Measurements from ENCODE around the gene KCNJ18. TPM values are rescaled to one million over a fixed set of nuclear protein-coding genes. Genes with fewer than 3 reads are reported as not detected.
"Not testable (repeated sequence)": the region's sequence is repeated elsewhere in the genome, so short reads cannot be mapped to it uniquely, and the experiment has no call there.

Gene KCNJ18
- total and polyA plus RNA-seq, 4 donors = not detected

GRCh38 chr17:21738877-21739474 lies 46.7 kb downstream of the KCNJ18 start:
- WGBS, 2 donors = 69 to 73% methylated on average over 3 to 4 of the region's 8 CpGs
- H3K36me3 ChIP-seq (ENCODE audit: control insufficient read depth in 4 of 4, insufficient read depth in 4 of 4, low read length in 4 of 4); H3K27ac ChIP-seq (ENCODE audit: low read depth in 1 of 2, low read length in 1 of 2): not testable (repeated sequence)

GRCh38 chr17:21739485-21739884 lies 47.2 kb downstream of the KCNJ18 start:
- H3K4me1 ChIP-seq (ENCODE audit: control insufficient read depth in 5 of 5, insufficient read depth in 5 of 5, low read length in 5 of 5); H3K27ac ChIP-seq (ENCODE audit: low read depth in 1 of 2, low read length in 1 of 2); H3K4me3 ChIP-seq; ATAC-seq (ENCODE audit: insufficient read depth, low FRiP score); H3K9me3 ChIP-seq (ENCODE audit: control insufficient read depth in 4 of 4, insufficient read depth in 3 of 4, low read length in 3 of 4); H3K27me3 ChIP-seq (ENCODE audit: control insufficient read depth in 3 of 3, insufficient read depth in 3 of 3, low read length in 2 of 3); H3K9ac ChIP-seq (ENCODE audit: insufficient read depth in 1 of 2, low read length in 2 of 2); H3K36me3 ChIP-seq (ENCODE audit: control insufficient read depth in 4 of 4, insufficient read depth in 4 of 4, low read length in 4 of 4); DNase-seq: not testable (repeated sequence)
- 68 to 69% methylated on average over 4 of the region's 7 CpGs for WGBS, 2 donors

More at GRCh38 chr17:21738877-21739474, 46.7 kb downstream of the KCNJ18 start:
- H3K27me3 ChIP-seq (ENCODE audit: control insufficient read depth in 3 of 3, insufficient read depth in 3 of 3, low read length in 2 of 3); H3K4me1 ChIP-seq (ENCODE audit: control insufficient read depth in 5 of 5, insufficient read depth in 5 of 5, low read length in 5 of 5); ATAC-seq (ENCODE audit: insufficient read depth, low FRiP score); H3K4me3 ChIP-seq; H3K9ac ChIP-seq (ENCODE audit: insufficient read depth in 1 of 2, low read length in 2 of 2); DNase-seq; H3K9me3 ChIP-seq (ENCODE audit: control insufficient read depth in 4 of 4, insufficient read depth in 3 of 4, low read length in 3 of 4): not testable (repeated sequence)

- H3K27me3 ChIP-seq (ENCODE audit: control insufficient read depth in 3 of 3, insufficient read depth in 3 of 3, low read length in 2 of 3); H3K27ac ChIP-seq (ENCODE audit: low read depth in 1 of 2, low read length in 1 of 2); H3K9me3 ChIP-seq (ENCODE audit: control insufficient read depth in 4 of 4, insufficient read depth in 3 of 4, low read length in 3 of 4); DNase-seq; H3K4me1 ChIP-seq (ENCODE audit: control insufficient read depth in 5 of 5, insufficient read depth in 5 of 5, low read length in 5 of 5); ATAC-seq (ENCODE audit: insufficient read depth, low FRiP score); H3K36me3 ChIP-seq (ENCODE audit: control insufficient read depth in 4 of 4, insufficient read depth in 4 of 4, low read length in 4 of 4); H3K4me3 ChIP-seq; H3K9ac ChIP-seq (ENCODE audit: insufficient read depth in 1 of 2, low read length in 2 of 2): not testable (repeated sequence)
- 57 to 66% methylated on average over 7 of the region's 7 CpGs for WGBS, 2 donors
Observed at GRCh38 chr17:21740836-21741235, 48.5 kb downstream of the KCNJ18 start.

GRCh38 chr17:21741520-21741919 lies 49.2 kb downstream of the KCNJ18 start:
- H3K36me3 ChIP-seq (ENCODE audit: control insufficient read depth in 4 of 4, insufficient read depth in 4 of 4, low read length in 4 of 4); DNase-seq; H3K27me3 ChIP-seq (ENCODE audit: control insufficient read depth in 3 of 3, insufficient read depth in 3 of 3, low read length in 2 of 3); ATAC-seq (ENCODE audit: insufficient read depth, low FRiP score); H3K9ac ChIP-seq (ENCODE audit: insufficient read depth in 1 of 2, low read length in 2 of 2); H3K9me3 ChIP-seq (ENCODE audit: control insufficient read depth in 4 of 4, insufficient read depth in 3 of 4, low read length in 3 of 4); H3K4me1 ChIP-seq (ENCODE audit: control insufficient read depth in 5 of 5, insufficient read depth in 5 of 5, low read length in 5 of 5); H3K4me3 ChIP-seq; H3K27ac ChIP-seq (ENCODE audit: low read depth in 1 of 2, low read length in 1 of 2): not testable (repeated sequence)
- no CpG with 5 or more reads among the region's 6 CpGs for WGBS, 2 donors

GRCh38 chr17:21742326-21742725 lies 50.0 kb downstream of the KCNJ18 start:
- ATAC-seq (ENCODE audit: insufficient read depth, low FRiP score) (no peak), DNase-seq (no peak)
- H3K4me3 ChIP-seq = no peak overlapping the region
- no peaks in the 10 kb centered on the region for H3K27me3 ChIP-seq (ENCODE audit: control insufficient read depth in 3 of 3, insufficient read depth in 3 of 3, low read length in 2 of 3)
- H3K27ac ChIP-seq (ENCODE audit: low read depth in 1 of 2, low read length in 1 of 2) = no peak overlapping the region
- no peaks in the 10 kb centered on the region for H3K9me3 ChIP-seq (ENCODE audit: control insufficient read depth in 4 of 4, insufficient read depth in 3 of 4, low read length in 3 of 4)
- WGBS, 2 donors = 69 to 70% methylated on average over 12 to 13 of the region's 13 CpGs
- H3K36me3 ChIP-seq (ENCODE audit: control insufficient read depth in 4 of 4, insufficient read depth in 4 of 4, low read length in 4 of 4) = no peaks in the 10 kb centered on the region
- H3K9ac ChIP-seq (ENCODE audit: insufficient read depth in 1 of 2, low read length in 2 of 2) = no peak overlapping the region
- TF ChIP-seq CTCF (IDR thresholded peaks at IDR 0.05; ENCODE audit: control extremely low read depth, extremely low read depth) = no peak
- H3K4me1 ChIP-seq (ENCODE audit: control insufficient read depth in 5 of 5, insufficient read depth in 5 of 5, low read length in 5 of 5) = no peaks in the 10 kb centered on the region

- not testable (repeated sequence) for H3K27me3 ChIP-seq (ENCODE audit: control insufficient read depth in 3 of 3, insufficient read depth in 3 of 3, low read length in 2 of 3); H3K36me3 ChIP-seq (ENCODE audit: control insufficient read depth in 4 of 4, insufficient read depth in 4 of 4, low read length in 4 of 4); H3K27ac ChIP-seq (ENCODE audit: low read depth in 1 of 2, low read length in 1 of 2); H3K9ac ChIP-seq (ENCODE audit: insufficient read depth in 1 of 2, low read length in 2 of 2); H3K4me1 ChIP-seq (ENCODE audit: control insufficient read depth in 5 of 5, insufficient read depth in 5 of 5, low read length in 5 of 5); H3K9me3 ChIP-seq (ENCODE audit: control insufficient read depth in 4 of 4, insufficient read depth in 3 of 4, low read length in 3 of 4); DNase-seq; H3K4me3 ChIP-seq; ATAC-seq (ENCODE audit: insufficient read depth, low FRiP score)
- WGBS, 2 donors = 44 to 60% methylated on average over 1 to 3 of the region's 3 CpGs
Observed at GRCh38 chr17:21744151-21744550, 51.8 kb downstream of the KCNJ18 start.

GRCh38 chr17:21744621-21745020 lies 52.3 kb downstream of the KCNJ18 start:
- not testable (repeated sequence) for H3K27ac ChIP-seq (ENCODE audit: low read depth in 1 of 2, low read length in 1 of 2); H3K4me1 ChIP-seq (ENCODE audit: control insufficient read depth in 5 of 5, insufficient read depth in 5 of 5, low read length in 5 of 5); H3K9ac ChIP-seq (ENCODE audit: insufficient read depth in 1 of 2, low read length in 2 of 2); H3K4me3 ChIP-seq; ATAC-seq (ENCODE audit: insufficient read depth, low FRiP score); DNase-seq; H3K9me3 ChIP-seq (ENCODE audit: control insufficient read depth in 4 of 4, insufficient read depth in 3 of 4, low read length in 3 of 4); H3K36me3 ChIP-seq (ENCODE audit: control insufficient read depth in 4 of 4, insufficient read depth in 4 of 4, low read length in 4 of 4); H3K27me3 ChIP-seq (ENCODE audit: control insufficient read depth in 3 of 3, insufficient read depth in 3 of 3, low read length in 2 of 3)
- WGBS, 2 donors = 70 to 77% methylated on average over 3 to 8 of the region's 9 CpGs

Measured in lung (tissue), 12 donors.